Endothelial cell (in vitro differentiated cells): ENCODE results near the gene RAD51B. TPM values are rescaled to one million over a fixed set of nuclear protein-coding genes. Genes with fewer than 3 reads are reported as not detected.

Experiments
- DNase-seq: peaks from one replicate; pipeline ENCODE4 v3.0.0; 2021; ENCODE audit warnings: low spot score
- H3K27ac Mint-ChIP-seq: one replicate; pipeline ENCODE4 v1.8.0; 2021; ENCODE audit warnings: mixed read lengths, inconsistent platforms; ENCODE audit not compliant: unreplicated experiment
- H3K27me3 Mint-ChIP-seq: one replicate; pipeline ENCODE4 v1.8.0; 2021; ENCODE audit warnings: mild to moderate bottlenecking, moderate library complexity, mixed read lengths, inconsistent platforms; ENCODE audit not compliant: unreplicated experiment
- H3K36me3 Mint-ChIP-seq: one replicate; pipeline ENCODE4 v1.8.0; 2021; ENCODE audit warnings: mild to moderate bottlenecking, low read depth, mixed read lengths, inconsistent platforms; ENCODE audit not compliant: unreplicated experiment
- H3K4me1 Mint-ChIP-seq: one replicate; pipeline ENCODE4 v1.8.0; 2021; ENCODE audit warnings: mild to moderate bottlenecking, mixed read lengths, inconsistent platforms; ENCODE audit not compliant: unreplicated experiment
- H3K4me3 Mint-ChIP-seq: one replicate; pipeline ENCODE4 v1.8.0; 2021; ENCODE audit warnings: mild to moderate bottlenecking, mixed read lengths, inconsistent platforms; ENCODE audit not compliant: unreplicated experiment
- H3K9me3 Mint-ChIP-seq: one replicate; pipeline ENCODE4 v1.8.0; 2021; ENCODE audit warnings: mixed read lengths, inconsistent platforms; ENCODE audit not compliant: unreplicated experiment
- CTCF ChIP-seq: fragments of 200-600 bp; sonication (generic); IDR thresholded peaks from one replicate; pipeline ENCODE4 v1.5.0; 2021; ENCODE audit warnings: antibody characterized with exemption; ENCODE audit not compliant: unreplicated experiment
- total RNA-seq: library from RNA; stranded (reverse); fragmentation: NEBNext Ultra II Directional; extraction: Animal tissue kit (Norgen Biotek cat#: 25700); gene quantifications from one replicate; pipeline ENCODE4 v1.2.1, GENCODE V29; 2021; ENCODE audit not compliant: unreplicated experiment

The RAD51B gene
- total RNA-seq, 1 donor from 2014 or later = 23.5 TPM

DNA sequence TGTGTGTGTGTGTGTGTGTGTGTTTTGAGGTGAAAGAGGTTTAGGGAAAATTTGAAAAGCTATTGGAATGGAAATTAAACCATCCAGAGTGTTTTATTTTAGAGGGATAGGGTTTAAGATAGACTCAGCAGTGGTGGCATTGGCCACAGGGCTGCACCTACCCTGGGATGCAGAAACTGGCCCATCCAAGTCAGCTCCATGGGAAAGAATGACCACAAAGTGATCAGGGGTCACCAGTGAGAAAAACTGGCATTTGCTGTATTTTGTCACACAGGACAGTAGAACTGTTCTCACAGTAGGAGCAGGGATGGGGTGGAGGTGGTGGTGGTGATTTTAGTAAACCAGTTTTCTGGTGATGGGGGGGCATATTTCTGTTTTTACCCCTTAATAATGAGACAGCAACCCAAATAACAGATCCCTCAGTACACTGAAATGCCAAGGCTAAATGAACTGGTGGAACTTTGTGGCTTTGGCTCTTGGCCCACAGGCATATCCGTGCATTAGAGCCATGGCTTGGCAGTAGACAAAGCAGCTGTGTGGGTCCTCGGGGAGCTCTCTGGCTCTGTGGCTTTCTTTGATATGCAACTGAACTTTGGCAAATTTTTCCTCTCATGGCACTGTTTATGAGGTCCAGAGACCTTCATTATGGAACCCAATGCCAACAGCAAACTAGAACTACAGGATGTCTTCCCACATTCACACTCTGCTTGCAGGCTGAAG lies 625.0 kb downstream of the RAD51B start:
- H3K27me3 Mint-ChIP-seq = peaks cover 2% of the 10 kb centered on the region
- H3K27ac Mint-ChIP-seq = no peak overlapping the region
- no peak overlapping the region for H3K4me3 Mint-ChIP-seq
- no peak for DNase-seq
- H3K9me3 Mint-ChIP-seq = no peaks in the 10 kb centered on the region
- H3K4me1 Mint-ChIP-seq = peaks cover 12% of the 10 kb centered on the region
- no peak for TF ChIP-seq CTCF
- no peaks in the 10 kb centered on the region for H3K36me3 Mint-ChIP-seq

DNA sequence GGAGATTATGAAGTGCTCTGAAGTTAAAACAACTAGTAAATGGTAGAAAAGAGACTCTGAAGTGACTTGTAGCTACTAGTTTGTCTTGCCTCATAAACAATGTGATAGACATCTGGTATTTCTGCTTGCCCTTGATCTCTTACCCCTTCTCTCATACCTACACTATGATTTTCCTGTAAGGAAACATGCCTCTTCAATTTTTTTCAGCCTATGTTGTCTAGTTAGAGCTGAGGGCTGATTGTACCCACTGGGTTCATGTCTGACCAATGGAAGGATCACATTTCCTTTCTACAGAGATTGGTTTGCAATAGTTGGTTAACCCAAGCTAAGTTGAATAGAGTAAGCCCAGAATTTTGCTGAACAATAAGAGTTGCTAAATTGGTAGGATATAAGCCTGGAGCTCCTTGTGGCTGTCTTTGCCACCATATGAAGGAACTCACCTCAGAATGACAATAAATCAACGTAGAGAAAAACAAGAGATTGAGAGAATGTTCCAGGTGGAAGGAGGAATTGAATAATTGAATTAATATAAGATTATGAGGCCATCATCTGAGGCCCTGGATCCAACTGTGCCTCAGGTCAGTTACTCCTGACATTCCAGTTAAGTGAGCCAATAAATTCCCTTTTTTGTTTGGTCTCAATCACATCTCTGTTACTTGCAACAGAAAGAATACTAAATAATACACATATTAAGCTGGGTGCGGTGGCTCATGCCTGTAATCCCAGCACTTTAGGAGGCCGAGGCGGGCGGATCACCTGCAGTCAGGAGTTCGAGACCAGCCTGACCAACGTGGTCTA lies 626.9 kb downstream of the RAD51B start:
- Mint-ChIP-seq H3K4me3 (no peak overlapping the region), H3K27me3 (peaks cover 2% of the 10 kb centered on the region), H3K9me3 (no peaks in the 10 kb centered on the region), H3K27ac (no peak overlapping the region), H3K36me3 (no peaks in the 10 kb centered on the region), H3K4me1 (peaks cover 15% of the 10 kb centered on the region)
- DNase-seq = no peak
- TF ChIP-seq CTCF = no peak

DNA sequence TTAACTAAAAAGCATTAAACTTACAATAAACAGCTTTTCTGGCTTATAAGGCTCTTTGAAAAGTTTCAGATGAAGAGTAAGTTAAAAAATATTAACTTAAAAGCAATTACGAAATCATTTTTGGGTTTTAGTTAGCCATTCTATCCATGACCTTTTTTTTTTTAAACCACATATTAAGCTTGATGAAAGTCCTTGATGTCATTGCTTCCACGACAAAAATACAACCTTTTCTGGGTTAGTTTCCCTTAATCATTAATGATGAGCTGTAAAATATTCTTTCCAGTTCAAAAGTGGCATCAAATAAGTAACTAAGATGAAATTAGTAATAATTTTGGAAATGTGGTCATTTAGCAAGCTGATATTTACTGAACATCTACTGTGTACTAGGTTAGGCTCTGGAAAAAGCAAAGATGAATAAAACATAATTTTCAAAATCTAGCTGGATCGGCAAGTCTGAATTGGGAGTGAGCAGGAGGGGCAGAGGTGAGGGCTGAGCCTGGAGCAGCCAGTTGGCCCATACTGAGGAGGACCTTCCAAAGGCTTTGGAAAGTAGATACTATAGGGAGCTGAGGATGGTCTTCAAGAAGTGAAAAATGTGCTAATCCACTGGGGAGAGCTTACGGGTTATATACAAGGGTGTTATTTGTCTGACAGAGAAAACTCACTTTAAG lies 628.1 kb downstream of the RAD51B start:
- Mint-ChIP-seq H3K27me3 (peaks cover 2% of the 10 kb centered on the region), H3K27ac (no peak overlapping the region), H3K4me3 (no peak overlapping the region), H3K9me3 (no peaks in the 10 kb centered on the region), H3K36me3 (no peaks in the 10 kb centered on the region), H3K4me1 (peaks cover 15% of the 10 kb centered on the region)
- no peak for TF ChIP-seq CTCF
- DNase-seq = no peak

GRCh38 chr14:68448252-68448902 lies 628.8 kb downstream of the RAD51B start:
- no peak for TF ChIP-seq CTCF
- Mint-ChIP-seq H3K27ac (no peak overlapping the region), H3K27me3 (peaks cover 2% of the 10 kb centered on the region), H3K9me3 (no peaks in the 10 kb centered on the region), H3K36me3 (no peaks in the 10 kb centered on the region), H3K4me3 (no peak overlapping the region), H3K4me1 (peaks cover 15% of the 10 kb centered on the region)
- no peak for DNase-seq
